Measurements from ENCODE around the gene POC1B.

Gene POC1B

GRCh38 chr12:89417246-89417977, 108.4 kb downstream of the POC1B start:
- DNase-seq: no peak

DNA sequence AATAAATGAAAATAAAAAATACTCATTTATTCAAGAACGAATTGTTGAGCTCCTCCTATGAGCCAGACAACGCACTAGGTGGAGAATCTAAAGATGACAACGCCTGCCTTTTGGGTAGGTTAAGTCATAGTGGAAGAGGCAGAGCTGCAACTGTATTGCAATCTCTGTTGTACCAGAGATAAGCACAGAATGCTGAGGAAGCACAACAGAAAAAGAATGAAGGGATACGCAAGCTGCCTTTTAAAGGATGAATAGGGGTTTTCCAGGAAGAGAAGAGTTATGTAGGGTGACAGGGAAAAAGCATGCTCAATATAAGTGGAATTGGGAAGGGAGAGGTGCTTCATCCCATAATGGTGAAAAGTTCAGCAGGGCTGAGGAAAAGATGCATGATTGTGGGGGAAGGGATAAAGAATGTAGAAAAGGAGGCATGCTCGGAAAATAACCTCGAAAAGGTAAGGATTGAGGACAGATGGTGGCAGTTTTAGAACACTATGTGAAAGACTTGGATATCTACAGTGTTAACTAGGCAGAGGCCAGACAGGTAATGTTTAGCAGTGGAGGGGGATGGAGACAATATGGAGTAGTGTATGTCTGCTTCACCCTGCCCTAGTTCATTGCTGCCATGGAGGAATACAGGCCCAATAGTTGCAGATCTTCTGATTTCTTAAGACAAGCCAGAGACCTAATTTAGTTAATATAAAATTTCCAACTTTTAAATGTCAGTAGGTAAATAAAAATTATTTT, 109.6 kb downstream of the POC1B start:
- no peak for DNase-seq

- DNase-seq: no peak
Measured at GRCh38 chr12:89414851-89415250, 111.0 kb downstream of the POC1B start.

- no peak for DNase-seq
Measured at GRCh38 chr12:89414322-89414721, 111.5 kb downstream of the POC1B start.

DNA sequence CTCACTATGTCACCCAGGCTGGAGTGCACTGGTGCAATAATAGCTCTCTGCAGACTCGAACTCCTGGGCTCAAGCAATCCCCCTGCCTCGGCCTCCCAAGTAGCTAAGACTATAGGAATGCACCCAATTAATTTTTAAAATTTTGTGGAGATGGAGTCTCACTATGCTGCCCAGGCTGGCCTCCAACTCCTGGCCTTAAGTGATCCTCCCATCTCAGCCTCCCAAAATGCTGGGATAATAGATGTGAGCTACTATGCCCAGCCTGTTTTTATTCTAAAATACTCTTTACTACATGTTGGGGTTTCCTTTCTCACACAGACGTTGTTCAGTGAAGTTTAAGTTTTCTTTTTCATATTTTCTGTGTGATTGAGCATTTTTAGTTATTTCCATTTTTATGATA, 112.6 kb downstream of the POC1B start:
- DNase-seq: no peak

DNA sequence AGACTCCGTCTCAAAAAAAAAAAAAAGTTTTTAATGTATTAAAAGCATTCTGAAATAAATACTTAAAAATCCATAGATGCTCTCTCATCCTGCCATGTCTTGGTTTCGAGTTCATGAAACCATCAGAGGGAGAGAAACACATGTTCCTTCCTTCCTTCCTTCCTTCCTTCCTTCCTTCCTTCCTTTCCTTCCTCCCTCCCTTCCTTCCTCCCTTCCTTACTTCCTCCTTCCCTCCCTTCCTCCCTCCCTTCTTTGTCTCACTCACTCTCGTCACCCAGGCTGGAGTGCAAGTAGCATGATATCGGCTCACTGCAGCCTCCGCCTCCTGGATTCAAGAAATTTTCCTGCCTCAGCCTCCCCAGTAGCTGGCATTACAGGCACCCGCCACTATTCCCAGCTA, 113.2 kb downstream of the POC1B start:
- DNase-seq: no peak

GRCh38 chr12:89411846-89412245, 114.0 kb downstream of the POC1B start:
- DNase-seq: no peak

- DNase-seq: no peak
Measured at GRCh38 chr12:89411234-89411633, 114.6 kb downstream of the POC1B start.

DNA sequence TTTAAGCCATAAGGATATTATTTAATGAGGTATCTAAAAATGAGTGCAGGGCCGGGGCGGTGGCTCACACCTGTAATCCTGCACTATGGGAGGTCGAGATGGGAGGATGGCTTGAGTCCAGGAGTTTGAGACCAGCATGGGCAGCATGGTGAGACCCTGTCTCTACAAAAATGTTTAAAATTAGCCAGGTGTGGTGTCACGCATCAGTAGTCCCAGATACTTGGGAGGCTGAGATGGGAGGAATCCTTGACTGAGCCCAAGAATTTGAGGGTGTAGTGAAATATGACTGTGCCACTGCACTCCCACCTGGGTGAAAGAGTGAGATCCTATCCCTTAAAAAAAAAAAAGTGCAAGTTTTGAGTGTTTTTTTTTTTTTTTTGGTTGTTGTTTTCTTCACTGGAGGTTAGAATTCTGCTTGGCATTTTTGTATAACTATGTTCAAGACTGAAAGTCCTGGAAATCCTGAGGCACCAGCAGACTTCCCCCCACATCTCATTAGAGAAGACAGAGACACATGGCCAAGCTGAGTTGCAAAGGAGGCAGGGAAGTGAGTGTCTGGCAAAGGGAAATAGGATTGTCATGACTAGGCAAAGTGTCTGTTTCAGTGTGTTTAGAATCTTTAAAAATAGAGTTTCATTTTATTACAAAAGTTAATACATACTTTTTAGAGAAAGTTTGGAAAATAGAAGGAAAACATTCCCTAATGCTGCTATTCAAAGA, 120.1 kb downstream of the POC1B start:
- DNase-seq: no peak

DNA sequence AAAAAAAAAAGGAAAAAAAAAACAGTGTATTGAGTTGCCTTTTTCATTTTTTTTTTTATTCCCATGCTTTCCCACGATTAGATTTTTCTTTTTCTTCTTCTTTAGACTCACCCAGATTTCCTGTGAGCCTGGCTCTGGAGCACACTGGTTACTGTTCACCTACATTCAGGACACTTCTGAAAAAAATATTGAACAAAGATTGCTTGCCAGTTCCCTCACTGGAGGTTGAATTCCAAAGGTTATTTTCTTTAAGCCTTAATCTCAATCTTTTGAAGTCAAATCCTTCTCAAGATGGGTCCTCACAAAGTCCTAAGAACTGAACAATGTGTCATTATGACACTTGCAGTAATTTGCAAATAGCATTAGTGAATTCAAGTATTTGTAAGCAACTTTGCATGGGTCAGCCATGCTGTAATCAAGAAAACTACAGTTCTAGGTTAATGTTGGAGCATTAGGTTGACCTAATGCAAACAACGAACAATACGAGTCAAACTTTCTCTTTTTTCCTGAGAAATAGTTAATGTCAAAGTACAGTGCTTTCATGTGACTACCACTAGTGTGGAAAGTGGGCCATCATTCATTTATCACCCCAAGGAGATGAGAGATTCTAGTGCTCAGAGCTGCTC, 124.3 kb downstream of the POC1B start:
- no peak for DNase-seq

DNA sequence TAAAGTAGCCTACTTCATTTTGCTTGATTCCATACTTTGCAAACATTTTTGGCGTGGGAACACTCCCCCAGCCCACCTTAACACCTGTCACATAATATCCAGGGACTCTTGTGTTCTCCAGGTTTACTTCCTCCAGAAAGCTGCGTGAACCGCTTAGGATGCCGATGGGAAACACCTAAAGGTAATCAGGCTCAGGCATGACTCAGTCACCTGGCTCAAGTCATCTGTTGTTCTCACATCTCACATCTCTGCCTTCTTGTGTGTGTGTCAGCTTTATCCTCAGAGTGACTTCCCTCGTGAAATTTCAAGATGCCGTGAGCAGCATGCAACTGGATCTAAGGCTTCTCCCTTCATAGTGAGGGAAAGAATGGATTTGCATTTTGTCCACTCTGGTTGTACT, 125.4 kb downstream of the POC1B start:
- no peak for DNase-seq

GRCh38 chr12:89395712-89396111, 130.1 kb downstream of the POC1B start:
- DNase-seq: no peak

DNA sequence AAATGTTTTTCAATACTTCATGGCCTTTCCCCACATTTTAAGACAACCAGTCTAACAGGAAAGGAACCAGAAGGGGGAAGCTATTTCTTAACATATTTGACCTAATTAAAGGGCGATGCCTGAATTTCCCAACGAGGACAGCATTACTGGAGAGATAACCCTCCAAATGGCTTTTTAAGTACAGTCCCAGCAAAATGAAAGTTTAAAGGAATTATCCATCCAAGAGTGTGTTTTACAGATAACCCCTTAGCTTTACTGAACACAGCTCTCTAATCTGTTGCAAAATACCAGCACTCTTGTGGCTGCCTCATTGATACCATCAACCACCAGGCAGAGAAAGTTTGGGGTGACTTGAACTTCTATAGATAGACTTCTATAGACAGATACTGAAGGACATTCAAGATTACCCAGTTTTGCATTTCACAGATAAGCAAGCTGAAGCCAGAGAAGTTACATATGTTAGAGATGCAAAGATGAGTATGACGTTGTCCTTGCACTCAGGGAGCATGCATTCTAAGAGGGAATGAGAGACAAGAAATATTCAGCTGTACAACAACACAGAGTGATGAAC, 132.2 kb downstream of the POC1B start:
- no peak for DNase-seq

DNA sequence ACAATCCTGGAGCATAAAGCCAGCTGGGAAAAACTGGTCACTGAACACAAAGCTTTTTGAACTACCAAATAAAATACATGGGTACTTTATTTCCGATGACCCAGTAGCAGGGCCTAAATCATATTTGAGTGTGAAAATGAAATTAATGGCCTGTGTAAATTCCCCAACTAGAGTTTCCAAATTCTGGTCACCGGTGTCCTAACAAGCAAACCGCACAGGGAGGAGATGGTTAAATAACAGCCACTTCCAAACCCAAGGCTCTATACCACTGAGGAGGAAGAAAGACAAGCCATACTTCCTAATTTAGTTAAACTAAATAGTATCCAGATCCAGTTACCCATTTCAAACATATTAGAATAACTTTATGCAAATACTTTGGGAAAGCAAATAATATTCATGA, 133.5 kb downstream of the POC1B start:
- no peak for DNase-seq

DNA sequence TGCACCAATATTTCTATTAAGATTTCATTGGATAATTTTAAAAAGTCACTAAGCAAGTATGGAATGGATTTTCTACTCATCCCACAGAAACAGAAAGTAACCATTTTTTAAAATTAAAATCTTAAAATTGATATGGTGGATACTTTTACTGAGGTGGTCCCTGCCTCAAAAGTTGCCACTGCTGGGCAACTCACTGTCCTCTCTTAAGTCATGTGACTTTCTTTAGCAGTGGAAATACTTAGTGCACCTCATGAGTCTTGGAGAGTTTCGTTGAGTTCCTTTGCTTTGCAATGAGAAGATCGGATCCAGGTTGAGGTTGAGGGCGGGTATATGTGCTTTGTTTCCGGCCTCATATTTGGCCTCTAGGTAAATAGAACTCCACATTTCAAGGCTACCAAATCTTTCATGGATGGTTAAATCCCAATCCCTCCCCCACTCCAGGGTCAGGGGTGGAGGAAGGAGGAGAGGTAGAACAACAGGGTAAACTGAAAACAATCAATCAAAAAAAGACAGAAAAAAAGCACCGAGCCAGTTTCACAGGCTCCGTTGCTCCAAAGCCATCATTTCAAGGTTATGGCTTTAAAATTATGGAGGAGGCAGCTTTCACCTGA, 134.0 kb downstream of the POC1B start:
- DNase-seq: no peak

DNA sequence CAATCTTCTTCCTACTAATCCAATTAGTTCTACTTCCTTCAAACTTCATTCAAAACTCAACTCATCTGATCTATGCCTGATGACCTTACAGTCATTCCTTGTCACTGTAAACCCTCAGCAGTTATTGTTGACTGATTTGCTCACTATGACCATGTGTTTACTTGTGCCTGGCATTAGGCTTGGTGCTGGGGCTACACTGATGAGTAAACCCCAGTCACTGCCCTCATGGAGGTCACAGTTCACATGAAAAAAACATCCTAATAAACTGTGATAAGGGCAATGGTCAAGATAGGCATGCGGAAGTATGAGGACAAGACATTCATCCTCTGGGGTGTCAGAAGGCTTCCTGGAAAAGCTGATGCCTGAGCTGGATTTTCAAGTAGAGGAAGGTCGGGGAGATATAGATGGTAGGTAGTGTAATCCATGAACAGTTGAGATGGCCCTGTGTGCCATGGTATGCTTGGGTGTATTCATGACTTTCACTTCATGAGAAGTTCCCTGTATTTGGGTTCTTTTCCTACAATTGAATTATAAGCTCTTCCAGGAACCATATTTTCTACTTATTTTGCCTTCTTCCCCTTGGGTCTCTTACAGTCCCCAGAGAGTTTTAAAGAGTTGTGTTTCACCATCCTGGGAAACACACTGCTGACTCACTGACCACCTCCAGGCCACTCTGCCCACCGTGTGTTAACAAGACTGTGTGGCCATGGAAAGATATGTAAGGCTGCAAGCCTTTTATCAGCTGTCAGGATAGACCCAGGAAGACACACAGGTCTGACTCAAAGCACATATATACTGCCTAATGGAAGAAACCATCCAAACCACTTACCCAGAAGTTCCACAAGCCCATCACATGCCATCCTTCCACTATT, 134.8 kb downstream of the POC1B start:
- no peak for DNase-seq

- no peak for DNase-seq
Measured at GRCh38 chr12:89389755-89390661, 135.8 kb downstream of the POC1B start.

- DNase-seq: no peak
Measured at GRCh38 chr12:89386138-89386537, 139.7 kb downstream of the POC1B start.

GRCh38 chr12:89384807-89385206, 141.0 kb downstream of the POC1B start:
- no peak for DNase-seq

DNA sequence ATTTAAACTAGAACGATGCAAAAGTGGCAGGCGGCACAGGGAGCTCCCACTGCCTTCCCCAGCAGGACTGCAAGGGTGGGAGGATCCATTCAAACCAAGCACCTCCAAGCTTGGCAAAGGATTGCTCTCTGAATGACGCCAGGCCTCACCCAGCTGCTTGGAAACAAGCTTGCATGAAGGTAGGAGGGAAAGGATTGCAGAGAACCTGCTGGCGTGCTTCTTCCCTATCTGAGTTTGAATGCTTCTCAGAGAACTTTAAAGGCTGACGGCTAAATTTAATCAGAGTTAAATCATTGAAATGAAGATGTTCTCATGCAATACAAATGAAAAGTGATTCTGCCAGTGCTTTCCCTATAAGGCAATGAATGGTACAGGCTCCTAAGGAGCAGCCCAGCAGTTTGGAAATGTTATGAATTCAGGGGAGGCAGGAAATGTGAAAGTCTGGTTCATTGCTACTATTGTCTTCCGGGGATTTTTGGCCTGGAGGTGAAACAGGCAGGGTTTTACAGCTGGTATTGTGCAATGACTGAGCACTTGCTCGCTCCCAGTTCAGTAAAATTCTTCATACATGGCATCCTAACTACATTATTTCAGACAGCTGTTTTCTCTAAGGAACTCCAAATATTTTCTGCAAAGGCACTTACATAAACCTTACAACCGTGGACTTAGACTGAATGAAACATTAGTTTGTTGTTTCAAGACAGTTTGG, 141.6 kb downstream of the POC1B start:
- no peak for DNase-seq

Data from CD4-positive, alpha-beta T cell treated with Interleukin-6 for 4 hours (primary cell).